Measurements from ENCODE around the gene PNP. TPM values are rescaled to one million over a fixed set of nuclear protein-coding genes. Genes with fewer than 3 reads are reported as not detected.
"Not testable (repeated sequence)": the region's sequence is repeated elsewhere in the genome, so short reads cannot be mapped to it uniquely, and the experiment has no call there.

PNP gene
- total RNA-seq, 3 donors from 2014 or later = 198 to 236 (median 221) TPM

DNA sequence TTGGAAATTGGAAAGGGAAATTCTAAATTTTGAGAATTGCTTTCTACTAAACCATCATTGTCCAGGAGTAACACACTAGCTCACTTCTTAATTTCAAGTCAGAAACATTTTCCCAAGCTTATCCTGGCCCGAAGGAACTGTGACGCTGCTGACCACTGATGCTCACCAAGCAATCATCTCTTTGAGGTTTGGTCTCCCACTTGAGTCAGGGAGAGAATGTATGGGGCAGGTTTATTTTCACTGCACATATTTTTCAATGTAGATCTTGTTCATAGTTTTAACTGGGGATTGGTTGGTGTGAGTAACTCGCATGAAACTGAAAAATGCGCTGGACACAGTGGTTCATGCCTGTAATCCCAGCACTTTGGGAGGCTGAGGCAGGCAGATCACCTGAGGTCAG, 23.3 kb downstream of the PNP start:
- ATAC-seq (no peak), DNase-seq (no peak)
- H3K4me3 Mint-ChIP-seq = no peak overlapping the region
- peaks cover 1% of the 10 kb centered on the region for H3K36me3 Mint-ChIP-seq (ENCODE audit: insufficient read depth)
- H3K27me3 Mint-ChIP-seq (ENCODE audit: low read depth) = no peaks in the 10 kb centered on the region
- peaks cover 3% of the 10 kb centered on the region for H3K9me3 Mint-ChIP-seq
- H3K4me1 Mint-ChIP-seq (ENCODE audit: low read depth) = peaks cover 66% of the 10 kb centered on the region

DNA sequence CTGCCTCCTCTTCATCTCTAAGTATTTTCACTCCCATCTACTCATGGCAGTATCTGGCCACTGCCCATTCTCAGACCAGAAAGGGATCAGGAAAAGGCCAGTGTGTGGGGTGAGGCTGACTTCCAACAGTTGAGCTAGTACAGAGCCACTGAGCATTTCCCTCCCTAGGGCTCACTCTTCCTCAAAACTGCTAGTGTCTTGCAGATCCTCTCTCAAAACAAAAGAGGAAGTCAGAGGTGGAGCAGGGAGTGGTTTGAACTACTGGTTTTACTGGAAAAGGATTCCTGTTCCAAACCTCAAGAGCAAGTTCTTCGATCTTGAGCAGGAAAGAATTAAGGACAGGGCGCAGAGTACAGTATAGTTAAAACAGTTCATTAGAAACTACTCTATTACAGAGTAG, 24.4 kb downstream of the PNP start:
- H3K4me1 Mint-ChIP-seq (ENCODE audit: low read depth) = peaks cover 56% of the 10 kb centered on the region
- DNase-seq = no peak
- H3K27me3 Mint-ChIP-seq (ENCODE audit: low read depth) = no peaks in the 10 kb centered on the region
- peaks cover 1% of the 10 kb centered on the region for H3K36me3 Mint-ChIP-seq (ENCODE audit: insufficient read depth)
- H3K9me3 Mint-ChIP-seq = peaks cover 3% of the 10 kb centered on the region
- H3K4me3 Mint-ChIP-seq = no peak overlapping the region
- ATAC-seq = no peak

DNA sequence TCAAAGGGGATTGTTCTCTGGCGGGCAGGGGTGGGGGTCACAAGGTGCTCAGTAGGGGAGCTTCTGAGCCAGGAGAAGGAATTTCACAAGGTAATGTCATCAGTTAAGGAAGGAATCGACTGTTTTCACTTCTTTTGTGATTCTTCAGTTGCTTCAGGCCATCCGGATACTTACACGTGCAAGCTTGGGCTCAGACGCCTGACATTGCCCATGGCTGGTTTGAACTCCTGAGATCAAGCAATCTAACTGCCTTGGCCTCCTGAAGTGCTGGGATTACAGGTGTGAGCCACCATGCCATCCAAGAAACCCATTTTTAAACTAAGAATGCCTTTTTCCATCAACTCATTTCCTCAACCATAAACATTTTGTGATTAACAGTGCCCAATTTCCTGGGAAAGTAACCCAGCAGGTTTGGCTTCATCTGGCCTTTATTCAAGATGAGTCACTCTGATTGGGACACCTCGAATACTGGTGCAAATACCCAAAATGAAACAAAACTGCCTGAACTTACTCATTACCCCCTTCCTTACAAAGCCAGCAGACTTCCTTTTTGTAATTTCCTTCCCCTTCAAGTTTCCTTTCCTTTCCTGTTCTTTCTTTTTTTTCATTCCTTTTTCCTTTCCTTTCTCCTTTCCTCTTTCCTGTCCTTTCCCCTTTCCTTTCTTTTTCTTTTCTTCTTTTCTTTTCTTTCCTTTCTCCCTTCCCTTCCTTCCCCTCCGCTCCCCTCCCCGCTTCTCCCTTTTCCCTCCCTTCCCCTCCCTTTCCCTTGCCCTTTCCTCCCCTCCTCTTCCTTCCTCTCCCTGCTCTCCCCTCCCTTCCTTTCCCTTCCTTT, 25.9 kb downstream of the PNP start:
- ATAC-seq (peak in 1 of 2 donors; percentile 56), DNase-seq (no peak)
- Mint-ChIP-seq H3K4me1 (ENCODE audit: low read depth) (peaks cover 44% of the 10 kb centered on the region), H3K27me3 (ENCODE audit: low read depth) (no peaks in the 10 kb centered on the region), H3K4me3 (no peak overlapping the region), H3K36me3 (ENCODE audit: insufficient read depth) (peaks cover 1% of the 10 kb centered on the region), H3K9me3 (peaks cover 3% of the 10 kb centered on the region)

DNA sequence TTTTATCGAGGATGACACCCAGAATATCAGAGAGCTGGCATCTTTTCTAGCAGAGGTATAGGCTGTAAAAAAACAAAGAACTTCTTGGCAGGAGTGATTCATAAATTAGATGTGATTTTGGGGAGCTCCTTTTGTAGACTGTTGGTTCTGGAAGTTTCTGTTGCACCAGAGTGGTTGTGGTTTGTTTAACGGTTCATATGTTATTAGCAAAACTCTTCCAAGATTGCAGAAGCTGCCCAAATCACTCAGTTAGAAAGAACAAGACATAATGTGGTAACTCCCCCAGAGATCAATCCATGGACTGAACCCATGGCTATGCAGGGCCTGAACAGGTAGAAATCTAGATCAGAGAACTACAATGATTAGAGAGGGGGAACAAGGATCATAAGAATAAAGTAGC, 29.4 kb downstream of the PNP start:
- DNase-seq (no peak), ATAC-seq (no peak)
- H3K4me3 Mint-ChIP-seq = no peak overlapping the region
- H3K27me3 Mint-ChIP-seq (ENCODE audit: low read depth) = no peaks in the 10 kb centered on the region
- H3K36me3 Mint-ChIP-seq (ENCODE audit: insufficient read depth) = no peaks in the 10 kb centered on the region
- H3K4me1 Mint-ChIP-seq (ENCODE audit: low read depth) = peaks cover 18% of the 10 kb centered on the region
- peaks cover 3% of the 10 kb centered on the region for H3K9me3 Mint-ChIP-seq

DNA sequence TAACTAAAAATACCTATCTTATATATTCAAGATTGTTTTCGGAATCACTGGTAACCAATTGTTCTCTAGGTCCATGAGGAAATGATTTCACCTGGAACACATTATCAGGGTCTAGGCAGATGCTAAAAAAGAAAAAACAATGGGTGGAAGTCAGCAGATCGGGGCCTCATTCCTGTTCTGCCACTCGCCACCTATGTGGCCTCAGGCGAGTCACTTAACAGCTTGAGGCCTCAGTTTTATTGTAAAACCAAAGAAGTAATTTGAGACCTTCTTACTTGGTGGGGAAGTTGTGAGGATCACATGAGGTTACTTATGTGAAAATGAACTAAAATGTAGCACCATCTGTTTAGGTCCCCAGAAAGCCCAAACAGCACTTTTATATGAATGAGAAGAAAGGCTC, 29.9 kb downstream of the PNP start:
- Mint-ChIP-seq H3K4me3 (no peak overlapping the region), H3K9me3 (peaks cover 3% of the 10 kb centered on the region), H3K4me1 (ENCODE audit: low read depth) (peaks cover 18% of the 10 kb centered on the region), H3K36me3 (ENCODE audit: insufficient read depth) (no peaks in the 10 kb centered on the region), H3K27me3 (ENCODE audit: low read depth) (no peaks in the 10 kb centered on the region)
- no peak for ATAC-seq
- DNase-seq = no peak

DNA sequence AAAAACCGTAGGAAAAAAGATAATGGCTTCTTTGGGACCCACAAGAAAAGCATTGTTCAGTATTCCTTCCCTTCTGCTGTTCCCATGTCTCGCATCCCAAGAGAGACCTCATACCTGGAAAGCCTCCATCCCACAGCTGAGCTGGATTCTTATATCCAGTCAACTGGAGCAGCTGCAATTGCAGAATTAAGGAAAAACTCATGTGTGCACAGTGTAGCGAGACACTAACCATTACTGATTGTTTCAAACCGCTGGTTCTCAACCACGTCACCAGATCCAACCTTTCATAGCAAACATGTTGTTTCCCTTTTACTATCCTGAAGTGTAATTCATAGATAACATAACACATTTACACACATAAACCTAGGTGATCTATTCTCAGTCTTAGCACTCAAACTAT, 30.7 kb downstream of the PNP start:
- H3K27me3 Mint-ChIP-seq (ENCODE audit: low read depth) = no peaks in the 10 kb centered on the region
- H3K4me1 Mint-ChIP-seq (ENCODE audit: low read depth) = peaks cover 16% of the 10 kb centered on the region
- no peaks in the 10 kb centered on the region for H3K36me3 Mint-ChIP-seq (ENCODE audit: insufficient read depth)
- no peak overlapping the region for H3K4me3 Mint-ChIP-seq
- no peak for DNase-seq
- no peak for ATAC-seq
- peaks cover 3% of the 10 kb centered on the region for H3K9me3 Mint-ChIP-seq

DNA sequence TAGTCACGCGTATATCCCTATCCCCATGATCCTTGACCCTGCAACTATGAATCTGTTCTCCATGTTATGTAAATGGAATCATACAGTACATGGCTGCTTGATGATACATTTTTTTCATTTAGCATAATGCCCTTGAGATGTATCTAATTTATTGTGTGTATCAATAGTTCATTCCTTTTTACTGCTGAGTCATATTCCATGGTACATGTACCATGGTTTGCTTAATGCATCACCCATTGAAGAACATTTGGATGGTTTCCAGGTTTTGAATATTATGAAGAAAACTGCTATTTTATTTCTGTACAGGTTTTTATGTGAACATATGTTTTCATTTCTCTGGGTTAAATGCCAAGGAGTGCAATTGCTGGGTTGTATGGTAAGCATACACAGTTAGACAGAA, 32.1 kb downstream of the PNP start:
- Mint-ChIP-seq H3K36me3 (ENCODE audit: insufficient read depth) (no peaks in the 10 kb centered on the region), H3K27me3 (ENCODE audit: low read depth) (no peaks in the 10 kb centered on the region), H3K9me3 (no peaks in the 10 kb centered on the region), H3K4me1 (ENCODE audit: low read depth) (peaks cover 4% of the 10 kb centered on the region), H3K4me3 (no peak overlapping the region)
- no peak for ATAC-seq
- DNase-seq = no peak

DNA sequence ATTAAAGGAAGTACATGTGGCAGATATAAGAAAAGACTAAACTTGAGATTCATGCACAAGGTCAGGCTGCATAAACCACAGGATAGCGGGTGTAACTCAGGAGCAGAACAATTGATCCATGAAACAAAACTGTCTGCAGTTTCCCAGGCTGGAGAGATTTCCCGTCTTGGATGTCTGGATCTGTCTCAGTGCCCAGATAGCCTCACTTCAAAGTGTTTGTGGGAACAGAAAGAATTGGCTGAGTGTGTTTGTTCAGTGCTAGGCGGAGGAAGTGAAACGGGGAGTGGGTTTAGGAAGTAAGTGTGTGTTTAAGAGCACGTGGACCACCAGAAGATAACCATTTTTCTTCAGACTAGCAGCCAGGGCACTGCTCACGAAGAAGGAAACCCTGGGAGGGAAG, 34.7 kb downstream of the PNP start:
- H3K27me3 Mint-ChIP-seq (ENCODE audit: low read depth) = peaks cover 2% of the 10 kb centered on the region
- ATAC-seq = no peak
- H3K4me1 Mint-ChIP-seq (ENCODE audit: low read depth) = peaks cover 4% of the 10 kb centered on the region
- DNase-seq = no peak
- H3K9me3 Mint-ChIP-seq = no peaks in the 10 kb centered on the region
- no peaks in the 10 kb centered on the region for H3K36me3 Mint-ChIP-seq (ENCODE audit: insufficient read depth)
- no peak overlapping the region for H3K4me3 Mint-ChIP-seq

DNA sequence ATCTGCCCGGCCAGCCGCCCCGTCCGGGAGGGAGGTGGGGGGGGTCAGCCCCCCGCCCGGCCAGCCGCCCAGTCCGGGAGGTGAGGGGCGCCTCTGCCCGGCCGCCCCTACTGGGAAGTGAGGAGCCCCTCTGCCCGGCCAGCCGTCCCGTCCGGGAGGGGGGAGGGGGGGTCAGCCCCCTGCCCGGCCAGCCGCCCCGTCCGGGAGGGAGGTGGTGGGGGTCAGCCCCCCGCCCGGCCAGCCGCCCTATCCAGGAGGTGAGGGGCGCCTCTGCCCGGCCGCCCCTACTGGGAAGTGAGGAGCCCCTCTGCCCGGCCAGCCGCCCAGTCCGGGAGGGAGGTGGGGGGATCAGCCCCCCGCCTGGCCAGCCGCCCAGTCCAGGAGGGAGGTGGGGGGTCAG, 37.1 kb downstream of the PNP start:
- H3K27me3 Mint-ChIP-seq (ENCODE audit: low read depth); H3K36me3 Mint-ChIP-seq (ENCODE audit: insufficient read depth); DNase-seq; ATAC-seq; H3K9me3 Mint-ChIP-seq; H3K4me3 Mint-ChIP-seq; H3K4me1 Mint-ChIP-seq (ENCODE audit: low read depth): not testable (repeated sequence)

DNA sequence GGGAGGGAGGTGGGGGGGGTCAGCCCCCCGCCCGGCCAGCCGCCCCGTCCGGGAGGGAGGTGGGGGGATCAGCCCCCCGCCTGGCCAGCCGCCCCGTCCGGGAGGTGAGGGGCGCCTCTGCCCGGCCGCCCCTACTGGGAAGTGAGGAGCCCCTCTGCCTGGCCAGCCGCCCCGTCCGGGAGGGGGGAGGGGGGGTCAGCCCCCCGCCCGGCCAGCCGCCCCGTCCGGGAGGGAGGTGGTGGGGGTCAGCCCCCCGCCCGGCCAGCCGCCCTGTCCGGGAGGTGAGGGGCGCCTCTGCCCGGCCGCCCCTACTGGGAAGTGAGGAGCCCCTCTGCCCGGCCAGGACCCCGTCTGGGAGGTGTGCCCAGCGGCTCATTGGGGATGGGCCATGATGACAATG, 37.5 kb downstream of the PNP start:
- not testable (repeated sequence) for ATAC-seq; H3K9me3 Mint-ChIP-seq; H3K36me3 Mint-ChIP-seq (ENCODE audit: insufficient read depth); H3K27me3 Mint-ChIP-seq (ENCODE audit: low read depth); H3K4me1 Mint-ChIP-seq (ENCODE audit: low read depth); H3K4me3 Mint-ChIP-seq; DNase-seq

DNA sequence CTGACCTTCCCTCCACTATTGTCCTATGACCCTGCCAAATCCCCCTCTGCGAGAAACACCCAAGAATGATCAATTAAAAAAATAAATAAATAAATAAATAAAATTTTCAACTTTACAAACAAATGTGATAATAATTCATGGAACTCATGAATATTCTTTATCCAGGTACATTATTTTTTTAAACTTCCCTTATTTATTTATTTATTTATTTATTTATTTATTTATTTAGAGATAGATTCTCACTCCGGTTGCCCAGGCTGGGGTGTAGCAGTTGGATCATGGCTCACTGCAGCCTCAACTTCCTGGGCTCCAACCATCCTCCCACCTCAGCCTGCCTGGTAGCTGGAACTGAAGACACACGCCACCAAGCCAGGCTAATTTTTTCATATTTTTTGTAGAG, 38.3 kb downstream of the PNP start:
- not testable (repeated sequence) for H3K36me3 Mint-ChIP-seq (ENCODE audit: insufficient read depth); H3K27me3 Mint-ChIP-seq (ENCODE audit: low read depth); H3K4me1 Mint-ChIP-seq (ENCODE audit: low read depth); DNase-seq; H3K9me3 Mint-ChIP-seq; ATAC-seq; H3K4me3 Mint-ChIP-seq

DNA sequence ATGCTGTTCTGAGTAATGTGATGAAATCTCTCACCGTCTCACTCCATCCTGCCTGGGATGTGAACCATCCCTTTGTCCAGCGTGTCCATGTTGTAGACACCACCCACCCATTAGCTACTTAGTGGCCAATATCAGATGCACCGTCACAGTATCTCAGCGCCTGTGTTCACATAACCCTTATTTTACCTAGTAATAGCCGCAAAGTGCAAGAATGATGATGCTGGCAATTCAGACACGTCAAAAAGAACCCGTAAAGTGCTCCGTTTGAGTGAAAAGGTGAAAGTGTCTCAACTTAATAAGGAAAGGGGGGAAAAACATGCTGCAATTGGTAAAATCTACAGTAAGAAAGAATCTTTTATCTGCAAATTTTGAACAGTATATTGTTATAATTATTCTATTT, 39.2 kb downstream of the PNP start:
- Mint-ChIP-seq H3K9me3 (no peaks in the 10 kb centered on the region), H3K27me3 (ENCODE audit: low read depth) (peaks cover 2% of the 10 kb centered on the region), H3K4me3 (no peak overlapping the region), H3K4me1 (ENCODE audit: low read depth) (peaks cover 4% of the 10 kb centered on the region), H3K36me3 (ENCODE audit: insufficient read depth) (no peaks in the 10 kb centered on the region)
- ATAC-seq (no peak), DNase-seq (no peak)

DNA sequence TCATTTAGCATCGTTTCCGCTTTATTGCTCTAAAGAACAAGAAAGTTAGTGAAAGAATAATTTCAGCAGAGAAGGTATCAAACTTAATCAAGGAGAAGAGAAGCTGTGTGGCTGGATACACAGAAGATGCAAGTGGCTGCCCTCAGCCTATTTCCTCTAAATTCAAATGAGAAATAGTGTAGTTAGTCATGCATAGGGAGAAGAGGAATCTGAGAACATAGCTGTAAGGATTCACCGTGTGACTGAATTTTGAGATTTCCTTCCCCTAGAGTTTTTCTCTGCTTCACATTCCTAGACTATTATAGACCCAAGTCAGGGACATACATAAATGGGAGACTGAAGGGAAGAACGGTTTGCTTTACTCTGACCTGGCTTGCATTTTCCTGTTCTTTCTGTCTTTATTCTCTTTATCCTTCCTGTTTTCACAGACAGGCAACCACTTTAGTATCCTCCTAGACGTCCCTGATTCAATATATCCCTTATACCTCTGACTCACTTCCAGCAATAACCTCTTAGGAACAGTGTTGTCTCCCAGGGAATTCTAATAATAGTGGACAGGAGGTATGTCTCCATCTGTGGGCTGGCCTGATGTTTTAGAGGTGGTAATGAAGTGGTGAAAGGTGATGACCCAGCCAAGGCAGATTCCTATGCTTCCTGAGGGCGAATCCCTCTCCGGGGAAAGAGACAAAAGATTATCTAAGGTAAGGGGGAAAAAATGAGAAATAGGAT, 43.1 kb downstream of the PNP start:
- H3K9me3 Mint-ChIP-seq = no peaks in the 10 kb centered on the region
- peaks cover 2% of the 10 kb centered on the region for H3K27me3 Mint-ChIP-seq (ENCODE audit: low read depth)
- no peak overlapping the region for H3K4me3 Mint-ChIP-seq
- DNase-seq = no peak
- H3K4me1 Mint-ChIP-seq (ENCODE audit: low read depth) = no peaks in the 10 kb centered on the region
- ATAC-seq = no peak
- H3K36me3 Mint-ChIP-seq (ENCODE audit: insufficient read depth) = no peaks in the 10 kb centered on the region

DNA sequence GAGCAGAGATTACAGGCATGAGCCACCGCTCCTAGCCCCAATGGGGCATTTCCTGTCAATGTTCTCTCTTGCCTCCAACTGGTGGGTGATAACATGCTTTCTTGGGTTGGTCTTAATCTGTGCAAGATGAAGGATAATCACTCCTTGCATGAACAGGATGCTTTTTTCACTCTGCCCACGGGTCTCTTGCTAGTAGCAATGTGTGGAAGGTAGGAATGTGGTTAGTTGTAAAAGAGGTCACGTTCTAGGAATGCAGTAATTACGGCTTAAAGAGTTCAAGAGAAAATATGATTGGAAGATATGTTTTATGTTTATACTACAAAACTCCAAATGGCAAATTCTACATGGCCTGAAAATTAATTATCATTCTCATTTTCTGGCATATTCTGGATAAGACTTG, 46.6 kb downstream of the PNP start:
- no peak for ATAC-seq

DNA sequence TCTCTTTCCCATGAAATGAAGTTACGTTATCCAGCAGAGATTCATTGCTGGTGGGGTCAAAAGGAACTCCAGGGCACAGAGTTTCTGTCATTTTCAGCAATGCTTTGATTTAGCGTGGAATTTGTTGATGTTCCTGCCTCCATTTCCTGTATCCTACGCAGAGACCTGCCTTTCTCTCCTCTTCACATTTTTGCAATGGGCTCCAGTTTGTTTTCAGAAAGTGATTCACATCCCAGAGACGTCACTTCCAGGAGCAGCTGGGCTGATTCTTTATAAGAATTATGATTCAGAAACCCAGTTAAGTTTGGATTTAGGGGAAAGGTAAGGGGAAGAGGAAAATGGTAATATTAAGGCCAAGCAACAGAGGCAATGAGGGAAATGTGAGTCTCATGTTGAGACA, 47.7 kb downstream of the PNP start:
- DNase-seq (no peak), ATAC-seq (no peak)
- no peak overlapping the region for H3K4me3 Mint-ChIP-seq
- H3K9me3 Mint-ChIP-seq = no peaks in the 10 kb centered on the region
- no peaks in the 10 kb centered on the region for H3K27me3 Mint-ChIP-seq (ENCODE audit: low read depth)
- H3K4me1 Mint-ChIP-seq (ENCODE audit: low read depth) = no peaks in the 10 kb centered on the region
- H3K36me3 Mint-ChIP-seq (ENCODE audit: insufficient read depth) = no peaks in the 10 kb centered on the region

More for the DNA sequence above, 46.6 kb downstream of the PNP start:
- H3K9me3 Mint-ChIP-seq = no peaks in the 10 kb centered on the region
- H3K27me3 Mint-ChIP-seq (ENCODE audit: low read depth) = no peaks in the 10 kb centered on the region
- DNase-seq = no peak
- H3K36me3 Mint-ChIP-seq (ENCODE audit: insufficient read depth) = no peaks in the 10 kb centered on the region
- no peak overlapping the region for H3K4me3 Mint-ChIP-seq
- H3K4me1 Mint-ChIP-seq (ENCODE audit: low read depth) = no peaks in the 10 kb centered on the region
